HuH-7 (cell line): Measurements from ENCODE around the gene PLA2G4C.
"Not testable (repeated sequence)": the region's sequence is repeated elsewhere in the genome, so short reads cannot be mapped to it uniquely, and the experiment has no call there.

Source experiments
- DNase-seq: peaks from one replicate; pipeline ENCODE4 v3.0.0; 2011; ENCODE audit warnings: low spot score

The PLA2G4C gene

DNA sequence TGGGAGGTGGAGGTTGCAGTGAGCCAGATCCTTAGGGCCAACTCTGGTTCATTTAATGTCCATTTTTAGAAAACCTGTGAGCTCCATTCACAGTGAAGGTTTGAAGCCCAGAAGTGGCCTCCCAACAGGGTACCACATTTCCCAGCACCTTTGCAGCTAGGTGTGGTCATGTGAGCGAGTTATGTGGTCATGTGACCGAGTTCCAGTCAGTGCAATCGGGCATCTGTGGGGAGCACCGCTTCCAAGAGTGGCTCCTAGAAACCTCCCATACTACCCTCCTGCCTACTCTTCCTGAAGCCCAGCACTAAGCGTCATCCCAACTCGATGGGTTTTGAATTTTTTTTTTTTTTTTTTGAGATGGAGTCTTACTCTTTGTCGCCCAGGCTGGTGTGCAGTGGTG is 663 bp upstream of the PLA2G4C start:
- peak; percentile 57 for DNase-seq

DNA sequence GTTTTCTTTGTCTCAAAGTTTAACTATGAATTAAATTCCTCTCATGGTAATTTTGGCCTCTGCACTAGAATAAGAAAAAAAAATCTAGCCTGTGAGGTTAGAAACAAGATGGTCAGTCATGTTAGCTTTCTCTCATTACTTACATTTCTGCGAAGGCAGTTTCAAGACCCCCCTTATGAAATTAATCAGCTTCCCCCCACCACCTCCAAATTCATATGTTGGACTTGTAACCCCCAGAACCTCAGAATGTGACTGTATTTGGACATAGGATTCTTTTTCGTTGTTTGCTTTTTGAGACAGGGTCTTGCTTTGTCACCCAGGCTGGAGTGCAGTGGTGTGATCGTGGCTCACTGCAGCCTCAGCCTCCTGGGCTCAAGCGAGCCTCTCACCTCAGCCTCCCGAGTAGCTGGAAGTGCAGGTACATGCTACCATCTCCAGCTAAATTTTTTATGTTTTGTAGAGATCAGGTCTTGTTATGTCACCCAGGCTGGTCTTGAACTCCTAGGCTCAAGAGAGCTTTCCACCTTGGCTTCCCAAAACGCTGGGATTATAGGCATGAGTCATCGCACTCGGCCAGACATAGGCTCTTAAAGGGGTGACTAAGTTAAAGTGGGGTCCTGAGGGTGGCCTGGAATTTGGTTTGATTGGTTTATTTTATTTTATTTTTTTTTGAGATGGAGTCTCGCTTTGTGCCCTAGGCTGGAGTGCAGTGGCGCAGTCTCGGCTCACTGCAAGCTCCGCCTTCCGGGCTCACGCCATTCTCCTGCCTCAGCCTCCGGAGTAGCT is 1.4 kb downstream of the PLA2G4C start:
- DNase-seq = no peak

DNA sequence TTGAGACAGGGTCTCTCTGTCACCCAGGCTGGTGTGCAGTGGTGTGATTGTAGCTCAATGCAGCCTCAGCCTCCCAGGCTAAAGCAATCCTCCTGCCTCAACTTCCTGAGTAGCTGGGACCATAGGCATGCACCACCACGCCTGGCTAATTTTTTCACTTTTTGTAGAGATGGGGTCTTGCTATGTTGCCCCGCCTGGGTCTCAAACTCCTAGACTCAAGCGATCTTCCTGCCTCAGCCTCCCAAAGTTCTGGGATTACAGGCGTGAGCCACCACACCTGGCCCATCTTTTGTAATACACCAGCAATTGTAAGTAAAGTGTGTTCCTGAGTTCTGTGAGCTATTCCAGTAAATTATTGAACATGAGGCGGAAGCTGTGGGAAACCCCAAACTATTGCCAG is 6.7 kb downstream of the PLA2G4C start:
- no peak for DNase-seq

DNA sequence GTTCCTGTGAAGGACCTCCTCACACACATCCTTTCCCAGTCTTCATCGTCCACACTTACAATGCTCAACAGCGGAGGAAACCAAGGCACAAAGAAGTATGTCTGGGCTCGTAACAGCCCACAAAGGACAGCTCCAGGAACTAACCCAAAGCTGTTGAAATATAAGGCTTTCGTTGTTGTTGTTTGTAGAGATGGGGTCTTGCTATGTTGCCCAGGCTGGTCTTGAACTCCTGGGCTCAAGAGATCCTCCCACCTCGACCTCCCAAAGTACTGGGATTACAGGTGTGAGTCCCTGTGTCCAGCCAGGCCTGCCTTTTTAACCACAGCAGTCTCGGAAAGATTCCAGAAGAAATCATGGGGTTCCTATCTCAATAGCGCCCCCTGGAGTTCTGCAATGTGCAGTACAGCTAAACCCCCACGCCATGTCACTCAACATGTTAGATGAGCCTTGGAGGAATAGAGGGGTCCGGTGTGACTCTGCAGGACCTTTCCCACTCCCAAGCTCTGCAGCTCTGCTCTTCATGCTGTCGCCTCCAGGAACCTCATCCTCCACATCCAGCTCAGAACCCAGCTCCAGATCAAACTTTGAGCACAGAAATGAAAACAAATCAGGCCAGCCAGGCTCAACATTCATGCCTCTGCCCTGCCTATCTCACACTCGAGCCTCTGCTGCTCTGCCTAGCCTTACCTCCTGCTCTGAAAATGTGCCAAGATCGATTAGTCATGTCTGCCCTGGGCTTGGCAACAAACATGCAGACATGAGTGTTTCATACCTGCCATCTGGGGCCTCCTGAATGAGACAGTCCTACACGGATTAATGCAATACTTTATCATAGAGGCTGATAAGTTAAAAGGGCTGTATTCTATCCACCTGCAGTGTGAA is 7.5 kb downstream of the PLA2G4C start:
- DNase-seq = peak; percentile 78

DNA sequence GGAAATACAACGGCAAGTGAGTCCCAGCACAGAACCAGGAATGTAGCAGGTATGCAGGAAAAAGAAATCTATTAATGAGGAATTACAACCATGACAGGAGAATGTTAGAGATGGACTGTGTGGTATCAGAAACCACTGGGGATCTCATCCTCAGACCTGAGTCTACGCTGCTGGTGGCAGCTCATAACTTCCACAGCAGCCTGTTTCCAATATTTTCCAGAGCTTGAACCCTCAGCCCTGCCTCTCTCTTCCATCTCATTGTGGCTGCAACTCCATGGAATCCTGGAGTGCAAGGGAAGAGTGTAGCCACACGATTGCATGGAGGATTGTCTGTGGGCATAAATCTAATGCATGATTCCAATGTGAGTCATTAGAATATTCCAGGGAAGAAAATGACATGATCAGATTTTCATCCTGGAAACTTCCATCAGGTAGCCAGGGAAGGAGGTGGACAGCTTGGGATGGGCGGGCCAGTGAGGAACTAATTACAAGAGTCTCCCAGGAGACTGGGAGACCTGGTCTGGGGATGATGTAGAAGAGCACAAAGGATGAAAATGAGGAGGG is 14.9 kb downstream of the PLA2G4C start:
- no peak for DNase-seq

DNA sequence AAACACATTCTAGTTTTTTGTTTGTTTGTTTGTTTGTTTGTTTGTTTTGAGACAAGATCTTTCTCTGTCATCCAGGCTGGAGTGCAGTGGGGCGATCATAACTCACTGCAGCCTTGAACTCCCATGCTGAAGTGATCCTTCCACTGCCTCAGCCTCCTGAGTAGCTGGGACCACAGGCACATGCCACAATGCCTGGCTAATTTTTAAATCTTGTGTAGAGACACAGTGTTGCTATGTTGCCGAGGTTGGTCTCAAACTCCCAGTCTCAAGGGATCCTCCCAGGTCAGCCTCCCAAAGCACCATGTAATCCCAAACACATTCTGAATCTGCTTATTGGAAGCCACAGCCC is 15.8 kb downstream of the PLA2G4C start:
- DNase-seq = no peak

DNA sequence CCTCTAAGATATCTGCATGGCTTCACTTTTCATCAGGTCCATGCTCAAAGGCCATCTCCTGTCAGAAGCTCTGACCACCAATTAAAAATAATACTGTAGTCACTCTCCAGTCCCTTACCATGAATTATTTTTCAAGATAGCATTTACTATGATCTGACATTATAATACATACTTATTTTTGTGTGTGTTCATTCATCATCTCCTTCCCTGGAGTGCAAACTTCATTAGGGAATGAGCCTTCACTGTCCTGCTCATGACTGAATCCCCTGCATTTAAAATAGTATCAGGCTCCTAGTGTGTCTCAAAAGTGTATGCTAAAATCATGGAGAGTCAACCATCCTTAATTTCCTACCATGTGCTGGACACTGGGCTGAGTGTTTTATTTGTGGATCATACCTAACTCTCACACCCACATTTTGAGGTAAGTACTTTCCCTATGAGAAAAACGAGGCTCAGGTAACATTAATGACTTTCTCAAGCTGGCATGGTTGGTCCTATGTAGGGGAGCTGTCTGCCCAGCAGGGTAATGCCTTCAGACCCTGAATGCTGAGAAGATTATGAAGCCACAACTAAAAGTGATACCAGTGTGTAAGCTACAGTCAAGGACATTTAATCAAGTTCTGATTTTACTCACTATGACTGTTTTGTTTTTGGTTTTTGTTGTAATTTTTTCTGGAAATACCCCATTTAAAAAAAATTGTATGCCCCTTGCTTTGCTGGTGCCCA is 16.3 kb downstream of the PLA2G4C start:
- DNase-seq = no peak

DNA sequence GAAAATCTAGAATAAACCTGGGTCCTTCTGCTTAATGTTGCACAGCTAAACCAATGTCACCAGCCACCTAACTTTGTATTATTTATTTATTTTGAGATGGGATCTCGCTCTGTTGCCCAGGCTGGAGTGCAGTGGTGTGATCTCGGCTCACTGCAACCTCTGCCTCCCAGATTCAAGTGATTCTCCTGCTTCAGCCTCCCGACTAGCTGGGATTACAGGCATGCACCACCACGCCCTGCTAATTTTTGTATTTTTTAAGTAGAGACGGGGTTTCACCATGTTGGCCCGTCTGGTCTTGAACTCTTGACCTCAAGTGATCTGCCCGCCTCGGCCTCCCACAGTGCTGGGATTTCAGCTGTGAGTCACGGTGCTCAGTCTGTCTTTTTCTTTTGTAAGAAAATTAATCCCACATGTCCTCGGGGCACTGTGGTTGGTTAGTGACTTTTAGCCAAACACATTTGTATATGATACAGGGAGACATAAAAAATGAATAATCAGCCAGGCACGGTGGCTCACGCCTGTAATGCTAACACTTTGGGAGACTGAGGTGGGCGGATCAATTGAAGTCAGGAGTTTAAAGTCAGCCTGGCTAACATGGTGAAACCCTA is 19.4 kb downstream of the PLA2G4C start:
- not testable (repeated sequence) for DNase-seq

DNA sequence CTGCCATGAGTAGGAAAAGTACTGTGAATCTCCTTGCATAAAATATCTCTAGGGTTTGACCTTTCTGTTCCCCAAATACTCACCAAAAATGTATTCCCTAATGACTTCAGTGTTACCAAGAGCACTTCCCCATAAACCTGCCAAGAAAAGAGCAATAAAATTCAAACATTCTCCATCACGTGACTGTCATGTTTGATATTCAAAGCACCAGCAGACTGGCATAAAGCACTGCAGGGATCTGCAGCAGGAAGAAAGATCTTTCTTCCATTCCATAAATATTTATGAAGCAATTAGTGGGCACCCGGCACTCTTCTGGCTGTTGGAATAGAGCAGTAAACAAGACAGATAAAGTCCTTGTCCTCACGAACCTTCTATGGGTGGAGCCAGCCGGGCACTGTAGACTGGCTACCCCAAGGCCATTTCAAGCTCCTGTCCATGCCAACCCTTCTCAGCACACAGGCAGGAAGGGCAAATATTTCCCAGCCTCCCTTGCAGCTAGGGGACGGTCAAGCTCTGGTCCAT is 20.3 kb downstream of the PLA2G4C start:
- DNase-seq = no peak

DNA sequence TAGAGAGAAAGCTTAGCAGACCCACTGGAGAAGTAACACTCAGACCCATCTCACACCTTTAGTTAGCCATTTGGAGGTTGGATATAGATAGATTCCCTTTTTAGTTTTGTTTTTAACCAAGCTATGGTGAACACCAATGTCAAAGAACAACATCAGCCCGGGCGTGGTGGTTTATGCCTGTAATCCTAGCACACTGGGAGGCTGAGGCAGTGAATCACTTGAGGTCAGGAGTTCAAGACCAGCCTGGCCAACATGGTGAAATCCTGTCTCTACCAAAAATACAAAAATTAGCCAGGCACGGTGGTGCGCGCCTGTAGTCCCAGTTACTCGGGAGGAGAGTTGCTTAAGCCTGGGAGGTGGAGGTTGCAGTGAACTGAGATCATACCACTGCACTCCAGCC is 21.6 kb downstream of the PLA2G4C start:
- not testable (repeated sequence) for DNase-seq

DNA sequence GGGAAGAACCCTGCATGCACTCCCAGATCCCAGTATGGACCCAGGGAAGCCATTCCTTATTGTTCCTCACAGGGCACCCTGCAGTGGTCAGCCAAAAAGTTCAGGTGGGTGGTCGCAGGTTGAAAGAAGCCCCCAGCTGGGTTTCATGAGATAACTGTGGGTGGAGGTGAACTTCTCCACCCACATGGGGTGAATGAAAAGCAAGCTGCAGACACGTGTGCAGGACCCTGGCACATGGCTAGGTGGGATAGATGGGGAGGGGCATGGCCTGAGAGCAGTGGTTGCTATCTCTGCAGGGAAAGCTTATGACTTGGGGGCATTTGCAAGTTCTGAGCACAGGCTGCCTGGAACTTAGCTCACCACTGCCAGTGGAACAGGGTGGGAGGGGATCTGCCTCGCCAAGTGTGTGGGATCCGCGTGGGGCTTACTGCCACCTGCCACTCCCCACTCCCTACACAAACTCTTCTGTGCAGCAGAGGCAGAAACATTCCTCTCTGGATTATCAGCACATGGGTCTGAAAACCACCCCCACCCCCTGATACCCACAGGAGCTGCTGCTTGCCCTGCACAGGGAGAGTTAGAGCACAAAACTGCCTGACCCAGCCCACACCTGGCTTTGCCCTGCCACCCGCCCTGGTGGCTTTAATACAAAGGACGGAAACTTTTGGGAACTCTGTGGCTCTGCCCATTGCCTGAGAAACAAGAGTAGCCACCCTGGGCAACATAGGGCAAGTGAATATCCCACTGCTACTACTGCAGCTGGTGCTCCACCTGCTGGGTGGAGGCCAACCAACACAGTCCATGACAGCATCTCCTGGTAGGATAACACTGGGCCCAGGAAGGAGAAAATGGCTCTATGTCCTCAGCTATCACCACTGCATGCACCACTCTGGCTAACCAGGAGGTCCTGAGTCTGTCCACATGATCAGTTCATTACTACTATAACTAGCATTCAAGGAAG is 24.4 kb downstream of the PLA2G4C start:
- DNase-seq = peak; percentile 26

DNA sequence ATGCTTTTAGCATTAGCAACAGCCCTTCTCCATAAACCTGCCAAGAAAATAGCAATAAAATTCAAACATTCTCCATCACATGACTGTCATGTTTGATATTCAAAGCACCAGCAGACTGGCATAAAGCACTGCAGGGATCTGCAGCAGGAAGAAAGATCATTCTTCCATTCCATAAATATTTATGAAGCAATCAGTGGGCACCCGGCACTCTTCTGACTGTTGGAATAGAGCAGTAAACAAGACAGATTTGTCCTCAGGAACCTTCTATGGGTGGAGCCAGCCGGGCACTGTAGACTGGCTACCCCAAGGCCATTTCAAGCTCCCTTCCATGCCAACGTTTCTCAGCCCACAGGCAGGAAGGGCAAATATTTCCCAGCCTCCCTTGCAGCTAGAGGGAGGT is 25.5 kb downstream of the PLA2G4C start:
- no peak for DNase-seq

DNA sequence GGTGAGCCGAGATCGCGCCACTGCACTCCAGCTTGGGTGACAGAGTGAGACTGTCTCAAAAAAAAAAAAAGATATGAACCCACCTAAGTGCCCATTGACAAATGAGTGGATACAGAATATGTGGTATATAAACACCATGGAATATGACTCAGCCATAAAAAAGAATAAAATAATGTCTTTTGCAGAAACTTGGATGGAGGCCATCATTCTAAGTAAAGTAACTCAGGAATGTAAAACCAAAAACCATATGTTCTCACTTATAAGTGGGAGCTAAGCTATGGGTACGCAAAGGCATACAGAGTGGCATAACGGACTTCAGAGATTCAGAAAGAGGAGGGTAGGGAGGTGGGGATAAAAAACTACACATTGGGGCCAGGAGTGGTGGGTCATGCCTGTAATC is 29.5 kb downstream of the PLA2G4C start:
- DNase-seq = no peak

DNA sequence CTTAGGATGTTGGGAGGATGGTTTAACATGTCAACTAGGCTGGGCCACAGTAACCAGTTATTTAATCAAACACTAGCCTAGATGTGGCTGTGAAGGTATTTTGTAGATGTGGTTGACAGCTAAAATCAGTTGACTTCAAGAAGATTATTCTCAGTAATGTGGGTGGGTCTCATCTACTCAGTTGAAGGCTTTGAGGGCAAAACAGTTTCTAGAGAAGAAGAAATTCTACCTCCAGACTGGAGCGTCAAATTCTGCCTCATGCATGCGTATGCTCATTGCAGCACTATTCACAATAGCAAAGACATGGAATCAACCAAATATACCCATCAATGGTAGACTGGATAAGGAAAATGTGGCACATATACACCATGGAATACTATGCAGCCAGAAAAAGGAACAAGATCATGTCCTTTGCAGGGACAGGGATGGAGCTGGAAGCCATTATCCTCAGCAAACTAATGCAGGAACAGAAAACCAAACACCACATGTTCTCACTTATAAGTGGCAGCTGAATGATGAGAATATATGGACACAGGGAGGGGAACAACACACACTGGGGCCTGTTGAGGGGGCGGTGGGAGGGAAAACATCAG is 40.3 kb downstream of the PLA2G4C start:
- not testable (repeated sequence) for DNase-seq

DNA sequence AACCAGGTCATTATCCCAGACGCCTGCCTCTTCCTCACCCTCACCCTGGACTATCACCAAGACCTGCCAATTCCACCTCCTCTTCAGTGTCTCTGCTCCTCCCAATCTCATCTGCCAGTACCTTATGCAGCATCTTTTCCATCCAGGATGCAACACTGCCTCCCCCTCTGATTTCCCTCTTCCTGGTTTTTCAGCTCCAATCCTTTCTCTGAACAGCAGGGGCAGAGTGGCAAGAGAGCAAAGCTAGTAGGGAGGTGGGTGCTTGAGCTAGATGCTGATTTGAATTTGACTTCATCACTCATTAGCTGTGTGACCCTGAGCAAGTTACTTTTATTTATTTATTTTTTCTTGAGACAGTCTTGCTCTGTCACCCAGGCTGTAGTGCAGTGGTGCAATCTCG is 41.2 kb downstream of the PLA2G4C start:
- peak; percentile 26 for DNase-seq

DNA sequence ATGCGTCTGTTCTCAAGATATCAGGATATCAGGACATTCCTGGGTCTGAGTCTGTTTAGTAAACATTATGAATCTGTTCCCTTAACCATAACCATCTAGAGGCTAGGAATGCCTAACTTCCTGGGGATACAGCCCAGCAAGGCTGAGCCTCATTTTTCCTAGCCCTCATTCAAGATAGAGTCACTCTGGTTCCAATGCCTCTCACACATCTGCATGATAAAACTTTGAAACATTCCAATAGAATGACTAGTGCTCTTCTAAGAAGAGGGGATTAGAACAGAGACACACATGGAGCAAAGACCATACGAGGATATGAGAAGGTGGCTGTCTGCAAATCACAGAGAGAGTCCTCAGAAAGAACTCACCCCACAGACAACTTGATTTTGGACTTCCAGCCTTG is 46.1 kb downstream of the PLA2G4C start:
- no peak for DNase-seq

DNA sequence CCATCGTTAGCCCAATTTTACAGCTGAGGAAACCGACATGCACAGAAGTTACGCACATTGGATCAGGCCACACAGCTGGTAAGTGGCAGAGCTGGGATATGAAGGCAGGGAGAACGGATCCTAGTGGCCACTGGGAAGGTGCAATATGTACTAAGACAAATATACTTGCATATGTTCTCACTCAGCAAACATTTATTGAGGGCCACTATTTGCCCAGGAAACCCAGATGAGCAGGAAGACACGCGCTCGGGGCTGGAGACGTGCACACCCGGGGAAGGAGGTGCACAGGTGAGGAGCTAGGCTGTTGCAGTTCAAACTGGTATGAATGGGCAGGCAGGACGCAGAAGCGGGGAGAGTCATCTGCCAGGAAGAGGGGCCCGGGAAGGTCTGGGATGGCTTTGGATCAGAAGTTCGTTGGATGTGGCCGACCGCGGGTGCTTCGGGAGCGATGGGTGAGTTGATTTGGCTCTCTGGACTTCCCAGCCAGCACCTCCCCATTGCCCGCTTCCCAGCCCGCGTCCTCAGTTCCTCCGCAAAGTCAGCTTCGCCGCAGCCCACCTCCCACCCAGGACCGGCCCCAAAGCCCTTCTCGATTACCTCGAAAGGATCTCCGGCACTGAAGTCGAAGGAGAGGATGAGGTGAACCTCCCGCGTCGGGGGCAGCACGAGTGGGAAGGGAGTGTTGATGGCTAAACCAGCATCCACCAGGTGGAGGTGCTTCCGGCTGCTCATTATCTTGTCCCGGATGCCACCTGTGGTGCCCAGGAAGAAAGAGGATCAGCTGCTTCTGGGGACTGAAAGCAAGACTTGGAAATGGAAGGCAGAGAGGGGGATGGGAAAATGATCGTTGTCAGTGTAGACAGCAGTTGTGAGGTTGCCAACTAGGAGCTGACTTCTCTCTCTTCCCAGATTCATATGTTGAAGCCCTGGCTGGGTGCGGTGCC is 48.9 kb downstream of the PLA2G4C start:
- DNase-seq = no peak

DNA sequence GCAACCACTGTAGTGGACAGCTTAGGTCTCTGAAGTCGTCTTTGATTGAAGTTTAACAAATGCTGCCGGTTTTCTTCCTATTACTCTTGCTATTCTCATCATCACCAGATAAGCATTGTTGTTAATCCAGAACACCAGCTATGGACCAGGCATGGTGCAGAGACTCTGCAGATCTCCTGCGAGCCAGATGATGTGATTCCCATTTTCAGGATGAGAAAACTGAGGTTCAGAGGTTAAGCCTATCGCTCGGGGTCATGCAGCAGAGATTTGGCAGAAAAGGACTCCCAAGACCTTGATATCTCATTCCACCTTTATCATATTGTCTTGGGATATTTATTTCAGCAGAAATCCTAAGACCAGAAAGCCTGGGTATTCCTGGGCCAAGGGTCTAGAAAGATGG is 50.2 kb downstream of the PLA2G4C start:
- DNase-seq = no peak

DNA sequence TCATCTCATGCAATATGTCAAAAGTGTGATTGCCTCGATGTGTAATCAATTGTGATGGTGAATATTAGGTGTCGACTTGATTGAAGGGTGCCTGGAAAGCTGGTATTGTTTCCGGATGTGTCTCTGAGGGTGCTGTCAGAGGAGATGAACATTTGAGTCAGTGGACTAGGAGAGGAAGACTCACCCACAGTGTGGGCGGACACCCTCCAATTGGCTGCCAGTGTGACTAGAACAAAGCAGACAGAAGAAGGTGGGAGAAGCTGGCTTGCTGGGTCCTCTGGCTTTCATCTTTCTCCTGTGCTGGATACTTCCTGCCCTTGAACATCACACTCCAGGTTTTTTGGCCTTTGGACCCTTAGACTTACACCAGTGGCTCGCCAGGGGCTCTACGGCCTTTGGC is 51.3 kb downstream of the PLA2G4C start:
- no peak for DNase-seq
